GM18505 (cell line): ENCODE data around the gene FAM124A.

ENCODE experiments used
- ATAC-seq: cut with Tn5 transposase; IDR thresholded peaks from one replicate; pipeline ENCODE4 v1.9.1; 2021; ENCODE audit not compliant: unreplicated experiment
- POLR2A ChIP-seq: IDR thresholded peaks from 4 replicates; pipeline ENCODE4 v1.6.1; 2011; ENCODE audit warnings: borderline replicate concordance; ENCODE audit not compliant: insufficient read depth, insufficient read length; ENCODE audit errors: extremely low read depth

The FAM124A gene

GRCh38 chr13:51240178-51240577 is 18.0 kb downstream of the FAM124A start:
- no peak for TF ChIP-seq POLR2A
- ATAC-seq: no peak

GRCh38 chr13:51240958-51241357 is 18.8 kb downstream of the FAM124A start:
- no peak for TF ChIP-seq POLR2A
- ATAC-seq: no peak

GRCh38 chr13:51241720-51242119 is 19.5 kb downstream of the FAM124A start:
- TF ChIP-seq POLR2A: no peak
- ATAC-seq: no peak

GRCh38 chr13:51243227-51243626 is 21.0 kb downstream of the FAM124A start:
- ATAC-seq: no peak
- no peak for TF ChIP-seq POLR2A

DNA sequence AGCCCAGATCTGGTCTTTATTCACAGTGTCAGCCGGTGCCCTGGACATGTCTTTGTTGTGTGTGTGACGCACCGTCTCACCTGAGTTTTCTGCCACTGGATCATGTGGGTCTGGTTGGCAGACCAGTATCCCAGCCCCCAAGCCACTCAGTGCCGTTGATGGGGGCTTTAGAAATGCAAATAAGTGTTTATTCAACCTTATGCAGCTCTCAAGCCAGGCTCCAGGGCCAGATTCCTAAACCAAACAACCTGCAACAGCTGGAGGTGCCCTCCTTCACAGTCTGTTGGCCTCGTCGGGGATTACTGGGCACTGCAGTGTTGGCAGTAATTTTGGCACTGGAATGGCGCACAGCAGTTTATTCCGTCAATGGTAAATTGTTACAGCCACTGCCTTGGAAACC is 21.6 kb downstream of the FAM124A start:
- no peak for TF ChIP-seq POLR2A
- ATAC-seq: no peak

GRCh38 chr13:51244637-51245405 is 22.6 kb downstream of the FAM124A start:
- TF ChIP-seq POLR2A: no peak

DNA sequence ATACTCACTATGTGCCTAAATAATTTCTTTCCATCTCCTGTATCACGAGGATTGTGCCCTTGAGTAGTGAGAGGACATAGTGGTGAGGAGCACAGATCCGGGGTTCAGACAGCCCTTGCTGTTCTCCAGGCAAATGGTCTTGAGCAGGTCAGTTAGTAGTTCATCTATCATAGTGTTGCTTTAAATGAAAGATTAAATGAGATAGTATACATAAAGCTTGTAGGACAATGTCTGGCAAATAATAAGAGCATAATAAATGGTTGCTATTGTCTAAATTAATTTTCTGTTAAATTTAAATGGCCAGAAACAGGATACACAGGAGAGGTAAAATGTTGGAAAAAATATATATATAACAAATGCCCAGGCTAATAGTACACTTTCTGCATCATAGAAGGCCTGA is 23.4 kb downstream of the FAM124A start:
- ATAC-seq: no peak

More at GRCh38 chr13:51244637-51245405, 22.6 kb downstream of the FAM124A start:
- no peak for ATAC-seq

GRCh38 chr13:51246025-51246417 is 23.8 kb downstream of the FAM124A start:
- ATAC-seq: no peak
- no peak for TF ChIP-seq POLR2A

More for the DNA sequence above, 23.4 kb downstream of the FAM124A start:
- TF ChIP-seq POLR2A: no peak

- no peak for TF ChIP-seq POLR2A
- ATAC-seq: no peak
Observed at GRCh38 chr13:51246418-51247277, 24.4 kb downstream of the FAM124A start.

DNA sequence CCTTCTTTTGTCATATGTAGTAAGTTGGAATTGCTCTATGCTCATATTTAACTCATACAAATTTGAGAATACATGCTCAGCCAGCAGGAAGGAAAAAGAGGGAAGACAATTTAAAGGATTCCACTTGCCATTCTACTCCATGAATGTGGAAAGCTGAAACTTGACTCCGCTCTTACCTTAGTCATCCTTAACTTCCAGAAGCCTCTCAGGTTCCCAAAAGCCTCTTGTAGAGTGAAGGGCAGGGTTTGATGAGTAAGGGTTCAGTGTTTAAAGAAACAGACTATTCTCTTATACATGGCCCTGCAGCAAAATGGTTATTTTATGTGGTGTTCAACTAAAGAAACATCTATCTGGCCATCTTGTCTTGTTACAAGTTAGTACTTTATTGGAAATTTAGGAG is 27.1 kb downstream of the FAM124A start:
- no peak for ATAC-seq
- TF ChIP-seq POLR2A: no peak

DNA sequence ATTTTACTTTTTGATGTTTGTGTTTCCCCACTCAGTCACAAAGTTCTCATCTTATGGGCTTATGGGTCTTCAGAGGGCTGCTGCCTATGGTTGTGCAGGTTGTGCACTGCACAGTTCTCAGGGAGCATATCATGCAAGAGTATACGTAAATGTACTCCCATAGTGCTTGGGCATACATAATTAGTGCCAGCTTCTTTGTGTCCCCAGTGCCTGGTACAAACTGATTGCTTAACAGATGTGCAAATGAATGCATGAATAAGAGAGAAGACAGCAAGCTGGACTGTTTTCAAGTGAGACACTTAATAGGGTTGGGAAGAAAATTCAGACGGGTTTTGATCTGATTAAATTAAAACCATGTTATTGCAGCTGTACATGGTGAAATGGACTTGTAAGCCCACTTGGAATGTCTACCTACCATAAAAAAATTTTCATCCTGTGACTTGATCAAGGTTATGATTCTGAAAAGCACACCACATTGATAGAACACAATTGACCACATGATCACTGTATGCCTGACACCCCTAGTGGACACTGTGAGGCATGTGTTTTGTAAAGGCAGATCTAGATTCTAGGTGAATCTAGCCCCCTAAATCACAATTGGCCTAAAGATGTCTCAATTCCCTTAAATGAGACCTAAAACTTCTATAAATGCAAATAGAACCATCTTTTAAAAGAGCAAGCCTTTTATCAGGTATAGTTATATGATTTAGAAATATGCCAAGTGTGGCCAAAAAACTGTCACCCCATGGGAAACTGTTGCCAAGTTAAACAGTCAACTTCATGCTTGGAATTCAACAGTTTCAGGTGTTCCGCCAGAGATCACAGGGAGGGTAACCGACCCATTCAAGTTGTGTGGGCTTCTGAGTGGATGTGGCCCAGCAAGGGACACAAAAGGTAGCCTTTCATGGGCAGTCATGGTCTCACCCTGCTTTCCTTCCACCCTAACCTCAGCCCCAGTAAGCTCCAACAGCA is 27.9 kb downstream of the FAM124A start:
- TF ChIP-seq POLR2A: no peak
- no peak for ATAC-seq

GRCh38 chr13:51251480-51251879 is 29.3 kb downstream of the FAM124A start:
- no peak for ATAC-seq
- no peak for TF ChIP-seq POLR2A
